ENCODE measurements around the gene CEP152. TPM values are rescaled to one million over a fixed set of nuclear protein-coding genes. Genes with fewer than 3 reads are reported as not detected.

CEP152 gene, protein sequence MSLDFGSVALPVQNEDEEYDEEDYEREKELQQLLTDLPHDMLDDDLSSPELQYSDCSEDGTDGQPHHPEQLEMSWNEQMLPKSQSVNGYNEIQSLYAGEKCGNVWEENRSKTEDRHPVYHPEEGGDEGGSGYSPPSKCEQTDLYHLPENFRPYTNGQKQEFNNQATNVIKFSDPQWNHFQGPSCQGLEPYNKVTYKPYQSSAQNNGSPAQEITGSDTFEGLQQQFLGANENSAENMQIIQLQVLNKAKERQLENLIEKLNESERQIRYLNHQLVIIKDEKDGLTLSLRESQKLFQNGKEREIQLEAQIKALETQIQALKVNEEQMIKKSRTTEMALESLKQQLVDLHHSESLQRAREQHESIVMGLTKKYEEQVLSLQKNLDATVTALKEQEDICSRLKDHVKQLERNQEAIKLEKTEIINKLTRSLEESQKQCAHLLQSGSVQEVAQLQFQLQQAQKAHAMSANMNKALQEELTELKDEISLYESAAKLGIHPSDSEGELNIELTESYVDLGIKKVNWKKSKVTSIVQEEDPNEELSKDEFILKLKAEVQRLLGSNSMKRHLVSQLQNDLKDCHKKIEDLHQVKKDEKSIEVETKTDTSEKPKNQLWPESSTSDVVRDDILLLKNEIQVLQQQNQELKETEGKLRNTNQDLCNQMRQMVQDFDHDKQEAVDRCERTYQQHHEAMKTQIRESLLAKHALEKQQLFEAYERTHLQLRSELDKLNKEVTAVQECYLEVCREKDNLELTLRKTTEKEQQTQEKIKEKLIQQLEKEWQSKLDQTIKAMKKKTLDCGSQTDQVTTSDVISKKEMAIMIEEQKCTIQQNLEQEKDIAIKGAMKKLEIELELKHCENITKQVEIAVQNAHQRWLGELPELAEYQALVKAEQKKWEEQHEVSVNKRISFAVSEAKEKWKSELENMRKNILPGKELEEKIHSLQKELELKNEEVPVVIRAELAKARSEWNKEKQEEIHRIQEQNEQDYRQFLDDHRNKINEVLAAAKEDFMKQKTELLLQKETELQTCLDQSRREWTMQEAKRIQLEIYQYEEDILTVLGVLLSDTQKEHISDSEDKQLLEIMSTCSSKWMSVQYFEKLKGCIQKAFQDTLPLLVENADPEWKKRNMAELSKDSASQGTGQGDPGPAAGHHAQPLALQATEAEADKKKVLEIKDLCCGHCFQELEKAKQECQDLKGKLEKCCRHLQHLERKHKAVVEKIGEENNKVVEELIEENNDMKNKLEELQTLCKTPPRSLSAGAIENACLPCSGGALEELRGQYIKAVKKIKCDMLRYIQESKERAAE (N-terminal part only)
- total RNA-seq: 12.1 and 15.4 TPM in 2 replicates

DNA sequence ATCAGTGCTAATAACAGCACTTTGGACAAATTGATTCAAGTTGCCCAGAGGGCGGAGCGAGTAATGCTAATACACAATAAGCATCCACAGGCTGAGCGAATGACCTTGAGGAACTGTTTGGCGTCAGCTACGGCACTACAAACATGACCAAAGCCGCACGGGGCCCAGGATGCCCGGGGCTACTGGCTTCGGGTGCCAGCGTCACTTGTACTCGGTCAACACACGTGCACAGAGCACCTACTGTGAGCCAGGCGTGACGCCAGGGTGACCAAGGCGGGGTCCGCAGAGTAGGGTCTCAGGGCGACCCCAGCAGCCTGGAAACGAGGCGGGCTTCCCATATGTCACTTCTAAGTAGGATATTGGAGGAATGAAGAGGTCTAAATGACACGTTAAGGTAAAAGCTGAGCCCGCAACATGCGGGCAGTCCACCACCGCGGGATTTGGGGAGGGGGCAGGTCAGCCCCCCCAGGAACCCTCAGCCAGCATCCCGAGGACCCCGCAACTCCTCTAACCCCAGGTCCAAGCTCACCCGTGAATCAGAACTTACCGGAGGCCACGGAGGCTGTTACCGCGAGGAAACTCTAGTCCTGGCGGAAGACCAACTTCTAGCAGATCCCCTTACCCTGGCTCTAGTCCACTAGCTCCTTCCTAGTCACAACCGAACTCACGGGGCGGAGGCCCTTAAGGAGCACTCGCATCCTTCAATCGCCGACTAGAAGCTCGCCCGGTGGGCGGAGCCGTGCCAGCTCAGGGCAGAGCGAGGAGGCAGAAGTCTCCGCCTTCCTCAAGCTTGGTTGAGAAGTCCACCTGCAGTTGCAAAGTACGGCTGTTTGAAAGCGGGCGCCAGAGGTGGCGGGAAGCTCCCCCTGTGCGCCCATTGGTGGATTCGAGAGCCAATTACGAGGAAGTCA lies at the start of gene CEP152:
CEP152 (minus strand) TSS at position 656 of the 911 bp plus-strand sequence. CDS start 5,420 bp downstream, outside the sequence.
- peaks cover 5% of the 10 kb centered on the region for H3K36me3 Mint-ChIP-seq (ENCODE audit: low read depth)
- CTCF ChIA-PET: interaction anchor here (0.5 to 2.4 kb wide), 6 partner anchors 9 to 1545 kb away, joined by 3 to 11 read pairs (median 4); partner anchors contain the start of gene EID1
- peaks cover 24% of the 10 kb centered on the region for H3K4me1 Mint-ChIP-seq
- TF ChIP-seq, protein P1, sequence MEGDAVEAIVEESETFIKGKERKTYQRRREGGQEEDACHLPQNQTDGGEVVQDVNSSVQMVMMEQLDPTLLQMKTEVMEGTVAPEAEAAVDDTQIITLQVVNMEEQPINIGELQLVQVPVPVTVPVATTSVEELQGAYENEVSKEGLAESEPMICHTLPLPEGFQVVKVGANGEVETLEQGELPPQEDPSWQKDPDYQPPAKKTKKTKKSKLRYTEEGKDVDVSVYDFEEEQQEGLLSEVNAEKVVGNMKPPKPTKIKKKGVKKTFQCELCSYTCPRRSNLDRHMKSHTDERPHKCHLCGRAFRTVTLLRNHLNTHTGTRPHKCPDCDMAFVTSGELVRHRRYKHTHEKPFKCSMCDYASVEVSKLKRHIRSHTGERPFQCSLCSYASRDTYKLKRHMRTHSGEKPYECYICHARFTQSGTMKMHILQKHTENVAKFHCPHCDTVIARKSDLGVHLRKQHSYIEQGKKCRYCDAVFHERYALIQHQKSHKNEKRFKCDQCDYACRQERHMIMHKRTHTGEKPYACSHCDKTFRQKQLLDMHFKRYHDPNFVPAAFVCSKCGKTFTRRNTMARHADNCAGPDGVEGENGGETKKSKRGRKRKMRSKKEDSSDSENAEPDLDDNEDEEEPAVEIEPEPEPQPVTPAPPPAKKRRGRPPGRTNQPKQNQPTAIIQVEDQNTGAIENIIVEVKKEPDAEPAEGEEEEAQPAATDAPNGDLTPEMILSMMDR (IDR thresholded peaks at IDR 0.05): no peak
- peak within 1 kb of the TSS; percentile 94 for H3K4me3 Mint-ChIP-seq
- H3K9me3 Mint-ChIP-seq: no peaks in the 10 kb centered on the region
- peak; percentile 96 for ATAC-seq (ENCODE audit: low read depth)
- DNase-seq: peak; percentile 93
- POLR2A ChIA-PET: interaction anchor here (0.8 to 2.2 kb wide), 9 partner anchors 9 to 1544 kb away, joined by 3 to 18 read pairs (median 4); partner anchors contain the start of genes COPS2, DTWD1, EID1 and FAM227B
- H3K27ac Mint-ChIP-seq: peak within 1 kb of the TSS; percentile 86
- peaks cover 3% of the 10 kb centered on the region for H3K27me3 Mint-ChIP-seq
- intact Hi-C loops (cut with micrococcal nuclease): loop anchor here (1.0 to 5.0 kb wide), 11 partner anchors 16 to 1876 kb away; partner anchors contain the start of genes COPS2, DUT, EID1 and FAM227B

DNA sequence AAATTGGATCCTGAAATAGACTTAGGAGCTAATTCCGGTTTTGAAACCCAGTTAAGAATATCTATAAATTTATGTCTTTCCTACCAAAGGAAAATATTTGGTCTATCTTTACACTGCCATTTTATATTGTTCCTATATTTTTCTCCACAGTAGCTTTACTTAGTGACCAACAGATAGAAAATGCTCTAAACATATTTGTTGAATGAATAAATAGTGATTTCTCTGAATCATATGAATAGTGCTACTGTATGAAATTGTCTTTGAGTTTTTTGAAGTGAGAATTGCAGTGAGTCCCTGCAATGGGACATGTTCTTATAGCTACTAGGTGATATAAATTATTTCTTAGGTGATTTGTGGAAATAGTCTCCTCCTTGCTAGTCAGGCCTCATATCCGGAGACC lies 48.6 kb upstream of the CEP152 start:
- no peaks in the 10 kb centered on the region for H3K9me3 Mint-ChIP-seq
- no peak overlapping the region for H3K27ac Mint-ChIP-seq
- intact Hi-C loops (cut with micrococcal nuclease): no loop called here
- CTCF ChIA-PET: interaction anchor here (0.9 to 7.1 kb wide), 4 partner anchors 19 to 1286 kb away, joined by 4 to 64 read pairs (median 8); partner anchors contain the start of genes EID1 and FGF7
- POLR2A ChIA-PET: no interaction called here
- ATAC-seq (ENCODE audit: low read depth): no peak
- peaks cover 11% of the 10 kb centered on the region for H3K27me3 Mint-ChIP-seq
- H3K4me3 Mint-ChIP-seq: no peak overlapping the region
- no peaks in the 10 kb centered on the region for H3K4me1 Mint-ChIP-seq
- no peaks in the 10 kb centered on the region for H3K36me3 Mint-ChIP-seq (ENCODE audit: low read depth)
- TF ChIP-seq, protein P1 (IDR thresholded peaks at IDR 0.05): no peak
- no peak for DNase-seq

DNA sequence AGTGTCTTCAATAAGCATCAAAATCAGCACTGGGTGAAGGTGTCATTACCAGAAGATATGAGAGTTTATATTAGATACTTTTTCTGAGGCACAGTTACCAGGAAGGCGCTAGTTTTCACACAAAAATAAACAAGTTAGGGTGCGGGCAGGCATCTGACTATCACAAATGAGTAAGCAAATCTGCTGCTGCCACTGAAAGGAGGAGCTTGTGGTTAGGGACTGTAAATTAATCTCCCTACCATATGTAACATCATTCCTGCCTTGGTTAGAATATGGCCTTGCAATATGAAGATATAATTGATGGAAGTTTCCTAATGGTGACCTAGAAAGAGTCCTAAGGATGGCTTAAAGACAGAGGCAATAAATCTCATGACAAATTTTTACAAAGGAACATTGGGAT lies 47.5 kb upstream of the CEP152 start:
- ChIA-PET POLR2A (no interaction called here), CTCF (interaction anchor here (1.6 to 7.1 kb wide), 2 partner anchors 287 to 563 kb away, joined by 7 to 64 read pairs; partner anchors contain the start of gene FGF7)
- ATAC-seq (ENCODE audit: low read depth) (no peak), DNase-seq (no peak)
- intact Hi-C loops (cut with micrococcal nuclease): no loop called here
- no peak overlapping the region for H3K27ac Mint-ChIP-seq
- no peak overlapping the region for H3K4me3 Mint-ChIP-seq
- peaks cover 11% of the 10 kb centered on the region for H3K27me3 Mint-ChIP-seq
- H3K4me1 Mint-ChIP-seq: no peaks in the 10 kb centered on the region
- H3K36me3 Mint-ChIP-seq (ENCODE audit: low read depth): no peaks in the 10 kb centered on the region
- TF ChIP-seq, protein P1 (IDR thresholded peaks at IDR 0.05): no peak
- no peaks in the 10 kb centered on the region for H3K9me3 Mint-ChIP-seq

DNA sequence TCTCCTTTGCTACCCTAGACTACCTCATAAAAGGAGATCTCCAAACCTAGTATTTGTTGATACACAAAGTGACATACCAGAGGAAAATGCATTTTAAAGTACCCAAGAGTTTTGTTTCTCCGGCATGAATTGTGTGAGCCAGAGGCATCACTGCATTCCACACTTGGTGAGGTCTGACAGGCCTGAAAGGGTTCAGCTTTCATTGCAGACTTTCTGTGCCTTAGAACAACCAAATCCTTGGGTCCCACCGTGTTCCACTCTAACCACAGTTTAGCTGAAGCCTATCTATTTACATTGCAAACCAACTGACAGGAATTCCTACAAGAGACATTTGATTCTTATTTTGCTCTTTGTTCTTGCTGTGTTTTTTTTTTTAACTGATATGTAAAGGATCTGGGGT lies 46.1 kb upstream of the CEP152 start:
- Mint-ChIP-seq H3K4me3 (no peak overlapping the region), H3K27ac (no peak overlapping the region), H3K27me3 (peaks cover 14% of the 10 kb centered on the region), H3K9me3 (no peaks in the 10 kb centered on the region), H3K36me3 (ENCODE audit: low read depth) (no peaks in the 10 kb centered on the region), H3K4me1 (no peaks in the 10 kb centered on the region)
- TF ChIP-seq, protein P1 (IDR thresholded peaks at IDR 0.05): no peak
- DNase-seq (no peak), ATAC-seq (ENCODE audit: low read depth) (no peak)
- intact Hi-C loops (cut with micrococcal nuclease): loop anchor here (2.0 kb wide), 1 partner anchor 498 kb away; no protein-coding TSS in a partner anchor
- POLR2A ChIA-PET: no interaction called here
- CTCF ChIA-PET: no interaction called here

Data from activated B cell treated with CpG ODN at 0.5 μM for 24 hours (primary cell).